Measurements from ENCODE around the gene A2M. TPM values are rescaled to one million over a fixed set of nuclear protein-coding genes. Genes with fewer than 3 reads are reported as not detected.

A2M gene
- total and polyA plus RNA-seq, 2 of the 8 experiments (the other 6 are each of a cell fraction or from before 2014, with no cell fraction given): 0.15 TPM; not detected in 1

GRCh38 chr12:9103050-9103849 is 12.5 kb downstream of the A2M start (continued):
- TF ChIP-seq ATF3 (IDR thresholded peaks at IDR 0.05; ENCODE audit: insufficient read depth, low read depth, low read length): no peak

All from H1 (cell line).